K562 treated with DMSO at 1 percent for 24 hours (cell line): ENCODE measurements around the gene NDFIP1. TPM values are rescaled to one million over a fixed set of nuclear protein-coding genes. Genes with fewer than 3 reads are reported as not detected.

Experiments
- total RNA-seq: library from RNA; unstranded; fragments of 300-600 nt; gene quantifications from 2 replicates; pipeline ENCODE4 v1.2.3, GENCODE V29; 2022; ENCODE audit warnings: low read depth; ENCODE audit not compliant: insufficient read depth

The NDFIP1 gene, protein sequence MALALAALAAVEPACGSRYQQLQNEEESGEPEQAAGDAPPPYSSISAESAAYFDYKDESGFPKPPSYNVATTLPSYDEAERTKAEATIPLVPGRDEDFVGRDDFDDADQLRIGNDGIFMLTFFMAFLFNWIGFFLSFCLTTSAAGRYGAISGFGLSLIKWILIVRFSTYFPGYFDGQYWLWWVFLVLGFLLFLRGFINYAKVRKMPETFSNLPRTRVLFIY
- 64.1 and 64.3 TPM in 2 replicates for total RNA-seq

DNA sequence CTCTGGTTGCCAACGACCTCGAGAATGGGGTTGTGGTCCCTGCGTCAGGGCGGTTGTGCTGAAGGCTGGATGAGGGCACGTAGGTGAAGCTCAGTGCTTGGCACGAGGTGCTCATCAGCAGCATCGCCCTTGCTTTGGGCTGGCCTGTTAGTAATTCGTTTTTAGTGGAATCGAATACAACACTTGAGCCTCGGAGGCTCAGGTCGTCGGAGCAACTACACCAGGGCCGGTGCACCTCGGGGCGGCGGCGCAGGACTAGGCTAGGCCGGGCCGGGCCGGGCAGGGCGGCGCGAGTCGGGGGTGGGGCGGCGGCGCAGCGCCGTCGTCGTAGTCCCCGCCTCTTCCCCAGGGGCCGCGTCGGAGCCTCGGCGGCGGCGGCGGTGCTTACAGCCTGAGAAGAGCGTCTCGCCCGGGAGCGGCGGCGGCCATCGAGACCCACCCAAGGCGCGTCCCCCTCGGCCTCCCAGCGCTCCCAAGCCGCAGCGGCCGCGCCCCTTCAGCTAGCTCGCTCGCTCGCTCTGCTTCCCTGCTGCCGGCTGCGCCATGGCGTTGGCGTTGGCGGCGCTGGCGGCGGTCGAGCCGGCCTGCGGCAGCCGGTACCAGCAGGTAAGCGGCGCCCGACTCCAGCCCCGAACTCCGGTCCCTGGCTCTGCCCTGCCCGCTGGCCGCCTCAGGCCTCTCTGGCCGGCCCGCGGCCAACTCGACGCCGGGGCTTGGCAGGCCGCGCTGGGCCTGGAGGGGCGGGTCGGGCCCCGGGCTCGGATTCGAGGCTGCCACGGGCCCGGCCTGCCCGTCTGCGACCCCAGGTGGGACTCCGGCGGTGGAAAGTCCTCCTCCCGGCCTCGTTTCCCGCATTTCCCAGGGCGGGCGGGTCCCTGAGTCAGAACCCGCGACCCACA lies at the start of gene NDFIP1:
NDFIP1 (plus strand) TSS at position 348 of the 899 bp plus-strand sequence; CDS start at position 544, 196 bp downstream.

Other genes with a start within 250 kb of the NDFIP1 start
- 1.7 and 1.9 TPM in 2 replicates for gene PCDH1, start 230.4 kb upstream of the NDFIP1 start, total RNA-seq
- 55.0 and 62.9 TPM in 2 replicates for gene DELE1, start 184.9 kb upstream of the NDFIP1 start, total RNA-seq
- 0.08 and 0.17 TPM in 2 replicates for gene PCDH12, start 150.6 kb upstream of the NDFIP1 start, total RNA-seq
- 32.1 and 33.4 TPM in 2 replicates for gene RNF14, start 139.7 kb upstream of the NDFIP1 start, total RNA-seq
- gene GNPDA1, start 95.8 kb upstream of the NDFIP1 start, total RNA-seq: 33.5 and 34.5 TPM in 2 replicates
- gene SPRY4, start 216.2 kb downstream of the NDFIP1 start, total RNA-seq: 17.9 and 20.4 TPM in 2 replicates